ENCODE data around the gene ROCK2.

DNA sequence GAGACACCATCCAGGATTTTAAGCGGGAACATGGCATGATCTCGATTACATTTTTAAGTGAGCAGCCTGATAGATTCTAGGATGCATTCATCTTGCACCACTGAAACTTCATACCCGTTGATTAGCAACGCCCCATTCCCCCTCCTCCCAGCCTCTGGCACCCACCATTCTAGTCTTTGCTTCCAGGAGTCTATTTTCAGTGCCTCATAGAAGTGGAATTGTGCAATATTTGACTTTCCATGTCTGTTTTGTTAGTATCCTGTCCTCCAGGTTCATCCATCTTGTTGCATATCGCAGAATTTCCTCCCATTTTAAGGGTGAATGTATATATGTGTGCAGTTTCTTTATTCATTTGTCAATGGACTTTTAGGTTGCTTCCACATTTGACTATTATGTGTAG, 210.1 kb downstream of the ROCK2 start:
- TF ChIP-seq, protein P1, sequence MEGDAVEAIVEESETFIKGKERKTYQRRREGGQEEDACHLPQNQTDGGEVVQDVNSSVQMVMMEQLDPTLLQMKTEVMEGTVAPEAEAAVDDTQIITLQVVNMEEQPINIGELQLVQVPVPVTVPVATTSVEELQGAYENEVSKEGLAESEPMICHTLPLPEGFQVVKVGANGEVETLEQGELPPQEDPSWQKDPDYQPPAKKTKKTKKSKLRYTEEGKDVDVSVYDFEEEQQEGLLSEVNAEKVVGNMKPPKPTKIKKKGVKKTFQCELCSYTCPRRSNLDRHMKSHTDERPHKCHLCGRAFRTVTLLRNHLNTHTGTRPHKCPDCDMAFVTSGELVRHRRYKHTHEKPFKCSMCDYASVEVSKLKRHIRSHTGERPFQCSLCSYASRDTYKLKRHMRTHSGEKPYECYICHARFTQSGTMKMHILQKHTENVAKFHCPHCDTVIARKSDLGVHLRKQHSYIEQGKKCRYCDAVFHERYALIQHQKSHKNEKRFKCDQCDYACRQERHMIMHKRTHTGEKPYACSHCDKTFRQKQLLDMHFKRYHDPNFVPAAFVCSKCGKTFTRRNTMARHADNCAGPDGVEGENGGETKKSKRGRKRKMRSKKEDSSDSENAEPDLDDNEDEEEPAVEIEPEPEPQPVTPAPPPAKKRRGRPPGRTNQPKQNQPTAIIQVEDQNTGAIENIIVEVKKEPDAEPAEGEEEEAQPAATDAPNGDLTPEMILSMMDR (IDR thresholded peaks at IDR 0.05; ENCODE audit: insufficient read depth, low read depth, low read length) = no peak
- no peak for TF ChIP-seq EZH2 (IDR thresholded peaks at IDR 0.05; ENCODE audit: insufficient read depth, low read length)
